Prostate gland (tissue), 2 donors: ENCODE data around the gene SERINC5. TPM values are rescaled to one million over a fixed set of nuclear protein-coding genes. Genes with fewer than 3 reads are reported as not detected.

Source experiments
- DNase-seq: peaks from one replicate; pipeline ENCODE4 v3.0.0-alpha.2; 2019; ENCODE audit warnings: low spot score
- H3K27ac ChIP-seq, 2 donors: fragments of 200-600 bp; sonication (generic); 2 replicates each; pipeline ENCODE4 v1.5.1; 2017 to 2019
- H3K27me3 ChIP-seq: fragments of 200-600 bp; sonication (generic); replicated peaks from 2 replicates; pipeline ENCODE4 v1.5.1; 2019; ENCODE audit not compliant: insufficient read depth
- H3K36me3 ChIP-seq, 2 donors: fragments of 200-600 bp; sonication (generic); 1 replicate in 1 of 2; 2 replicates in 1 of 2; pipeline versions ENCODE4 v1.5.1 to v1.8.1; 2017 to 2019
- H3K4me1 ChIP-seq: fragments of 200-600 bp; sonication (generic); replicated peaks from 2 replicates; pipeline ENCODE4 v1.5.1; 2019
- H3K4me3 ChIP-seq, 2 donors: fragments of 200-600 bp; sonication (generic); 2 replicates each; pipeline ENCODE4 v1.5.1; 2017 to 2019
- H3K9me3 ChIP-seq: fragments of 200-600 bp; sonication (generic); 2 replicates; pipeline ENCODE4 v1.5.1; 2017
- CTCF ChIP-seq, 4 experiments: fragments of 200-600 bp in 2 of 4; fragments of 450-650 bp in 2 of 4; sonication (generic) in 2 of 4; IDR thresholded peaks; 1 replicate in 3 of 4; 2 replicates in 1 of 4; pipeline ENCODE4 v1.5.1; 2016 to 2019; ENCODE audit warnings: antibody characterized with exemption in 4 of 4, mild to moderate bottlenecking in 2 of 4, moderate library complexity in 2 of 4
- POLR2A ChIP-seq: fragments of 450-650 bp; IDR thresholded peaks from one replicate; pipeline ENCODE4 v1.6.1; 2016; ENCODE audit warnings: antibody characterized with exemption, mild to moderate bottlenecking
- POLR2AphosphoS5 ChIP-seq: sonication (generic); formaldehyde crosslinking; IDR thresholded peaks from one replicate; pipeline ENCODE4 v1.6.1; 2017; ENCODE audit warnings: antibody characterized with exemption
- WGBS: methylation state at CpG from one replicate; pipeline ENCODE4 v1.1.5; 2018; 5-methylcytosine and 5-hydroxymethylcytosine counted together
- intact Hi-C: fragments of 100-400 bp; cut with DNase I; formaldehyde crosslinking; loops from one replicate; pipeline ENCODE4 v1.14.2; 2022
- total RNA-seq, 2 donors: library from RNA; depleted of rRNA; stranded (reverse); fragments of >200 nt; gene quantifications; one replicate each; pipeline ENCODE4 v1.1.0, GENCODE V29; 2016

SERINC5 gene
- total RNA-seq, 2 donors from 2014 or later = 127 to 205 TPM

GRCh38 chr5:80071510-80072021 is 184.3 kb downstream of the SERINC5 start:
- 92% methylated on average over 2 of the region's 2 CpGs for WGBS
- H3K4me3 ChIP-seq = no peak overlapping the region
- H3K4me1 ChIP-seq = no peaks in the 10 kb centered on the region
- H3K27me3 ChIP-seq = no peaks in the 10 kb centered on the region
- TF ChIP-seq POLR2A (no peak), CTCF (IDR thresholded peaks at IDR 0.05) (no peak), POLR2AphosphoS5 (no peak)
- H3K9me3 ChIP-seq = no peaks in the 10 kb centered on the region
- no peak overlapping the region for H3K27ac ChIP-seq
- no peaks in the 10 kb centered on the region for H3K36me3 ChIP-seq
- intact Hi-C loops = no loop called here
- DNase-seq = no peak

- WGBS = 90% methylated on average over 10 of the region's 10 CpGs
- no peaks in the 10 kb centered on the region for H3K9me3 ChIP-seq
- DNase-seq = no peak
- H3K27ac ChIP-seq = no peak overlapping the region
- TF ChIP-seq CTCF (IDR thresholded peaks at IDR 0.05) = no peak
- TF ChIP-seq POLR2AphosphoS5 = no peak
- TF ChIP-seq POLR2A = no peak
- no peaks in the 10 kb centered on the region for H3K27me3 ChIP-seq
- H3K36me3 ChIP-seq = no peaks in the 10 kb centered on the region
- intact Hi-C loops = no loop called here
- no peak overlapping the region for H3K4me3 ChIP-seq
- H3K4me1 ChIP-seq = no peaks in the 10 kb centered on the region
Observed at GRCh38 chr5:80070338-80071056, 185.4 kb downstream of the SERINC5 start.

- H3K27ac ChIP-seq = no peak overlapping the region
- no peaks in the 10 kb centered on the region for H3K27me3 ChIP-seq
- WGBS = 42% methylated on average over 3 of the region's 3 CpGs
- no peak for DNase-seq
- H3K36me3 ChIP-seq = no peaks in the 10 kb centered on the region
- H3K4me3 ChIP-seq = no peak overlapping the region
- no peak for TF ChIP-seq POLR2A
- no peak for TF ChIP-seq POLR2AphosphoS5
- no peak for TF ChIP-seq CTCF (IDR thresholded peaks at IDR 0.05)
- H3K4me1 ChIP-seq = no peaks in the 10 kb centered on the region
- H3K9me3 ChIP-seq = no peaks in the 10 kb centered on the region
- intact Hi-C loops = no loop called here
Observed at GRCh38 chr5:80069918-80070318, 185.9 kb downstream of the SERINC5 start.

GRCh38 chr5:80069251-80069800 is 186.5 kb downstream of the SERINC5 start:
- TF ChIP-seq POLR2A (no peak), CTCF (IDR thresholded peaks at IDR 0.05) (no peak), POLR2AphosphoS5 (no peak)
- no peaks in the 10 kb centered on the region for H3K36me3 ChIP-seq
- no peak overlapping the region for H3K4me3 ChIP-seq
- no peaks in the 10 kb centered on the region for H3K27me3 ChIP-seq
- intact Hi-C loops = no loop called here
- 56% methylated on average over 4 of the region's 4 CpGs for WGBS
- no peaks in the 10 kb centered on the region for H3K9me3 ChIP-seq
- DNase-seq = no peak
- no peak overlapping the region for H3K27ac ChIP-seq
- no peaks in the 10 kb centered on the region for H3K4me1 ChIP-seq

- Histone ChIP-seq H3K27ac (no peak overlapping the region), H3K4me1 (no peaks in the 10 kb centered on the region), H3K36me3 (no peaks in the 10 kb centered on the region), H3K27me3 (no peaks in the 10 kb centered on the region), H3K9me3 (no peaks in the 10 kb centered on the region), H3K4me3 (no peak overlapping the region)
- no peak for TF ChIP-seq POLR2AphosphoS5
- no peak for TF ChIP-seq POLR2A
- no peak for TF ChIP-seq CTCF (IDR thresholded peaks at IDR 0.05)
- intact Hi-C loops = no loop called here
- WGBS = 87% methylated on average over 4 of the region's 4 CpGs
- no peak for DNase-seq
Observed at GRCh38 chr5:80068775-80069174, 187.1 kb downstream of the SERINC5 start.
